HG03342 (cell line): ENCODE results near the gene KDM5C.

Source experiments
- ATAC-seq: cut with Tn5 transposase; IDR thresholded peaks from one replicate; pipeline ENCODE4 v1.9.1; 2021; ENCODE audit warnings: mild to moderate bottlenecking, moderate library complexity; ENCODE audit not compliant: unreplicated experiment

Gene KDM5C

DNA sequence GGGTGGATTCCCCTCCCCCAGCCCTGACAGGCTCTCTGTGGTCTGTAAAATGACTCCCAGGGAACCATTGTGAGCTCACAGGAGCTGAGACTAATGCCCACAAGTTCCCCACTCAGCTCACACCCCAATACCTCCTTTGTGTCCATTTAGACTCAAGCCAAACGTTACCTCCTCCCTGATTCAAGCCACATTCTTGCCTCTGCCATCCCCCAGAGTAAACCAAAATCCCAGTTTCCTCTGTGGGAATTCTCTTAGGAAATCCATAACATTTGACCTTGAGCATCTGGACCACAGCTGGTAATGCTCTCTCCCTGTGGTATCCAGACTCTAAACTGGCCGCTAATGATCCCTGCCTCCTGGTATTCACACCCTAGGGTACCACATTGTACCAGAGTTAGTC lies 26.3 kb upstream of the KDM5C start:
- no peak for ATAC-seq

DNA sequence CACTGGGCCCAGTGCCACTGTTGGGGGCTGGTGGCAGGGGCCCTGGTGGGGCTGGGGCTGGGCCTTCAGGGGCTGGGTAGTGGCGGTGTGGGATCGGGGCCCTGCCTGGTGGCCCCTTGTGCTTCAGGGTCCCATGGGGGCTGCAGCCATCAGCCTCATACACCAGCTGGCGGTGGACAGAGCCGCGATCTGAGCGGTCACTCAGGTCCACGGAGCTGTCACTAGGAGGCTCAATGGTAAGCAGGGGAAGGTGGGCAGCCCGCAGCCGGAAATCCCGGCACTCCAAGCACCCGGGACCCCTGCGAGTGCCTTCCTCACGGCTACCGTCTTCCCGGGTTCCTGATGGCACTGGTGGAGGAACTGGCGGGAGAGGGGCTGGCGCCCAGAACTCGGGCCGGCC lies 25.5 kb upstream of the KDM5C start:
- no peak for ATAC-seq

DNA sequence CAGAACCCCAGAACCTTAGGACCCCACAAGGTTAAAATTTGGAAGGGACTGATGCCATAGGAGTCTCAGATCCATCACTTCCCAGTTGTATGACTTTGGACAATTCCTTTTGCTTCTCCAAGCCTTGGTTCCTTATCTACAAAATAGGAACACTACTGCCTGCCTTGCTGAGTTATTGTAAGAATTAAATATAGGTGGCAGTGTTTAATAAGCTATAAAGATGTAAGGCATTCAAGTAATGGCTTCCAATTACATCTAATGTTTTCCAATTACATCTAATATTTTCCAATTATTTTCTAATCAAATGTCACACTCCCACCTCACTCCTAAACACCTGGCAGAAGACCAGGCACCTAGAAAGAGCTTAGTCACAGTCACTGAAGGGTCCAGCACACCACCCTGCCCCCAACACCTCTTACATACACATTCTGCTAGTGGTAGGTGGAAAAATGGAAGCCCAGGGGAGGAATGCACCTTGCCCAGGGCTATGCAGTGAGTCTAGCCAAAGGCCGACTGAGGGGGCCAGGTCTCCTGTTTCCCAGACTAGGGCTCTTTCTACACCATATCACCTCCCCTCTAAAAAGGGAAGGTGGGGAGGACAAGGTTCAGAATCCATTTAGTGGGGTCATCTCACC lies 24.5 kb upstream of the KDM5C start:
- no peak for ATAC-seq

DNA sequence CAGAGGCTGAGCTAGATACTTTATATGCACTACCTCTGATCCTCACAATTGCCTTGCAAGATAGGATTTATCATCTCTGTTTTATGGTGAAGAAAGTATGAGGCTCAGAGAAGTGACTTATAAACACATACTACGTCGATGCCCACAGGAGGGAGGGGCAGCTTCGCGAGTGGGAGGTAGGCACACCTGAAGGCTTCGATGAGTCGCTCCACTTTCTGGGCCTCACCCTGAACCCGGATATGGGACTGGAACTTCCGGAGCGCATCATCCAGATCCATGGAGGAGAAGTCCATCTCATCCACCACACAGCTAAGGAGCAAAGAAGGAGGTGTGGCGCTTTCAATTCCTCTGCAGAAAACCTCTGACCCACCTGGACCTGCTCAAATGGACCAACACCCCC lies 22.9 kb upstream of the KDM5C start:
- no peak for ATAC-seq

- no peak for ATAC-seq
Measured at GRCh38 chrX:53246231-53246630, 21.2 kb upstream of the KDM5C start.

- ATAC-seq: no peak
Measured at GRCh38 chrX:53244610-53245009, 19.6 kb upstream of the KDM5C start.

DNA sequence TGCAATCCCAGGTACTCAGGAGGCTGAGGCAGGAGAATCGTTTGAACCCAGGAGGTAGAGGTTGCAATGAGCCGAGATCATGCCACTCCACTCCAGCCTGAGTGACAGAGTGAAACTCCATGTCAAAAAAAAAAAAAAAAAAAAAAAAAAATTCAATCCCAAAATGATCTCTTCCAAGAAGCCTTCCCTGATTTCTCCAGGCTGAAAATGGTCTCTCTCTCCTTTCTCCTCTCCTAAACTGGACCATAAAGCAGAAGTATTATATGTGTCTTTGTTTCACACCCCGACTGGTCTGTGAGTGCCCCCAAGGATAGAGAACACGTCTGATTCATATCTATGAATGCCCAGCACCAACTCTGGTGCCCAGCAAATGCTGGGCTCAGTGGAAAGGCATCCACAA lies 17.3 kb upstream of the KDM5C start:
- ATAC-seq: no peak

DNA sequence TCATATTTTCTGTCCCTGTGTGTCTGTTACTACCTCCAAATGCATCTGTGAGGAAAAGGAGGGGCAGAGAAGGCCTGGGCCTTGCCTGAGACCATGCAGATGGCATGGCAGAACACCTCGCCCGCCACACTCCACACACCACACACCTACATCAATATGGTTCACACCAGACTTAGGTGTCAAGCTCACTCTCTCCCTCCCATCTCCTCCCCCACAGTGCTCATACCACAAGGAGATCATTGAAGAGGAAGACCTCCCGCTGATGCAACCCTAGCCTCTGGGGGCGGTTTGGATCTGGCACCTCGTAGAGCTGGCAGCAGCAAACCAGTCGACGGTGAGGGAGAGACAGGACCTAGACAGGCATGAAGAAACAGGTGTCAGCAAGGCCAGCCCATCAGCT lies 16.6 kb upstream of the KDM5C start:
- no peak for ATAC-seq

- ATAC-seq: peak; percentile 73
Measured at GRCh38 chrX:53239474-53239873, 14.5 kb upstream of the KDM5C start.

DNA sequence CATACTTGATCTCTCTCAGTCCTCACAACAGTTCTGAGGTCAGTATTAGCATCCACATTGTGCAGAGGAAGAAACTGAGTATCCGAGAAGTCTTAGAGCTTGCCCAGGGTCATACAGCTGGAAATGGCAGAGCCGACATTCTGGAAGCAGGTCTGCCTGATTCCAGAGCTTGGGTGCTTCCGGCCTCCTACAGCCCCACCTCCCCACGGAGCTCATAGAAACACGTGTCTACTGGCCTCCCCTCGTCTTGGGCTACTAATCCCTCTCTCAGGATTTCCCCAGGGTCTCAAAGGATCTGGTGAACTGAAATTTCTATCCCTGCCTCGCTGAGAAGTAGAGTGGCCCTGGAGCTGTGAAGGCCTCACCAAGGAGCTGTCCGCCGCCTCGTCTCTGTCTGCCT lies 12.0 kb upstream of the KDM5C start:
- ATAC-seq: no peak

GRCh38 chrX:53236025-53236679 lies 11.1 kb upstream of the KDM5C start:
- no peak for ATAC-seq

GRCh38 chrX:53235566-53235965 lies 10.6 kb upstream of the KDM5C start:
- no peak for ATAC-seq

DNA sequence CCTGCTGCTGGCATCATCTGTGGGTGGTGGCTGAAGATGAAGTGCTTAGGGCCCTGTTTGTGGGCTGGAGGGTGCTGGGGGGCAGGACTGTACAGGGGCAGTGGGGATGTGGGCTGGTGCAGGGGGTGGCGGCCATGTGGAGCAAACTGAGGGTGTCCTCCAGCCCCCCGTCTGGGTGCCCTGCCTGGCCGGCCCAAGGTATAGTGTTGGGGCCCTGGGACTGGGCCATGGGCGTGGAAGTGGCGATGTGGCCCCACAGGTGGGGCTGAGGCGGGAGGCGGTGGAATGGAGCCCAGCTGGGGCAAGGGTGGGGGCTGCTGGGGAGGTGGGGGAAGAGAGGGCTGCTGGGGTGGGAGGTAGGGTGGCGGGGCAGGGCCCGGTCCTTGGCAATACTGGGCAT lies 9.5 kb upstream of the KDM5C start:
- no peak for ATAC-seq

DNA sequence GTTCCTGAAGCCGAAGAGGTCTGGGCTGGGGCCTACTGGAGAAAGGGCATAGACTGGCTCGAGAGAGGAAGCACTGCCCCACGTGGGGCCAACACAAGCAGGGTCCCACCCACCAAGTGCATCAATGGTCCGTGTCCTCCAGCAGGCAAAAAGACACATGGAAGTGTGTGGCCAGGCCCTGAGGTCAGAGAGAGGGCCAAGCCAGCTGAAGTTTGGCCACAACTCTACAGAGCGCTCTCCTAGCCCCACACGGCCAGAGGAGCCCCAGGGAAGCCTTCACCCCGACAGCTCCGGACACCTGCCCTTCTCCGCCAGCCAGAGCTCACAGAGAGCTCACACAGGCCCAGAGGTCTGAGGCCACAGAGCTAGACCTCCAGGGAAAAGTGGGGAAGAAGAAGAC lies 8.5 kb upstream of the KDM5C start:
- ATAC-seq: no peak

DNA sequence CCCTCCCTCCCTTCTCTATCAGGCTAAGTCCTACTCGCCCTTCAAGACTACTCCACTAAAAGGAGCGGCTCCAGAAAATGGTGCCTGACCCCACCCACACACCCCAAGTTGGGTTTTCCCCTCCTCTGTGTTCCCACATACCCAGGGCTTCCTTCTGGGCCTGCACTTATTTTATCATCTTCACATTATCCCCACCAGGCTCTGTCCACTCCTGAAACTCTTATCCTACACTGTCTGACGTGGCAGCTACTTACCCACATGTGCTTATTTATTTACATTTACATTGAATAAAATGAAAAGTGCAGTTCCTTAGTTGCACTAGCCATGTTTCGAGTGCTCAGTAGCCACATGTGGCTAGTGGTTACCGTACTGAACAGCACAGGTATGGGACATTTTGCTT lies 5.1 kb upstream of the KDM5C start:
- no peak for ATAC-seq

GRCh38 chrX:53227224-53227765 lies 2.3 kb upstream of the KDM5C start:
- ATAC-seq: no peak

DNA sequence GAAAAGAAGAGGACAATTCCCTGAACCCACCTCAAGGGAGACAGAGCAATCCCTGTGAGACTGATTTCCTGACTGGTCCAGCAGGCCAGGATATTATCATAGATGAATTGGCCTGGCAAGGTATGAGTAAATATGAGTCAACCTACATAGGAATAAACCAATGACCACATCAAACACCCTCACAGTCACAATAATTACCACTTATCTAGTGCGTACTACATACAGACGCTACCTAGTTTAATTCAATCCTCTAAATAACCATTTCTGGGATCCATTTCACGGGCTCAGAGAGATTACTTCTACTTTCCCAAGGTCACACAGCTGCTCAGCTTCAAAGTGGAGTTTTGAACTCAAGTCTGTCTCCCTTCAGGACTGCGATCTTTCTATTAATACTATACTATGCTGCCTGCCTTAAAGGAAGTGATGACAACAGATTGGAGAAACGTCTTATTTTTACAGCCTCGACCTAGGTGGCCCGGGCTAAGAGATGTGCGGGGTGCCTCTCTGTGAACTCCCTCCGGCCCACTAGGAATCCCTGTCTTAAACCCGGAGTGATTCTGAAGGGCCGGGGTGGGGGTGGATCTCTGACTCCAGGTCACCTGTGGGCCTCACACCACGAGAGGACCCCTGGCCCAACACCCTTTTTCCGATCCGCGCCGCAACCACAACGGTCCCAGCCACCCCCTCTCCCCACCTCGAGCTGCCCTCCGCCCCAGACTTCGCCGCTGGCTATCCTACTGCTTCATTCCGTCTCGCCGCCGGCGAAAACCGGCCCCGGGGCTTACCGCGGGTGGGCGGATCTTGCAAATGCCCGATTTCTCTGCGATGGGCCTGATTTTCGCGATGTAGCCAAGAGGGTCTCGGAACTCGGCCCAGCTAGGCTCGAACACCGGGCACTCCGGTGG lies 800 bp downstream of the KDM5C start:
- no peak for ATAC-seq

DNA sequence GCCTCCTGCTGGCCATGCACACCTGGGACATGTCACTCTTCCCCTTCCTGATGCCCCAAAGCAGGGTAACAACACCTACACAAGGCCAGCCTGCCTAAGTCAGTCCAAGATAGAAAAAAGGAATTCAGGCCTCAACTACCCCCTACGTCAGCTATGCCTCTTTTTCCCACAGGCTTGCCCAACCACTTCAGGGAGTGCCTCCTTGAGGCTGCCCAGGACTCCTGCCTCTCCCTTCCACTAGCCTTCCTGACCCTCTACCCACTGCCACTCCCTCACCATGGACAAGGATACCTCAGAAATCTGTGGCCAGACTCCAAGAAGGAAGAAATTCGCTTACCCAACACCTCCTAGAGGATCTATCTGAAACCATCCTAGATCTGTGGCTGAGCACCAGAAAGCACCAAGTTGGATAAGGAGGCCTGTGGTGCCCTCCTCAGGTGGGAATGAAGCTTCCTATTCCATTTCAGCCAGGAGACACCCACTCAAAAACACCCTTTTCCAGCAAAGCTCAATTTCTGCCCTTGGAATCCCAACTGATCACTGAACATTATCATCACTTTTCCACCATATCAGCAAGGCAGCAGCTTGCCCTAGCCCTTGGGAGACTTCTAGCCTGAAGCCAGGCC lies 1.8 kb downstream of the KDM5C start:
- no peak for ATAC-seq

DNA sequence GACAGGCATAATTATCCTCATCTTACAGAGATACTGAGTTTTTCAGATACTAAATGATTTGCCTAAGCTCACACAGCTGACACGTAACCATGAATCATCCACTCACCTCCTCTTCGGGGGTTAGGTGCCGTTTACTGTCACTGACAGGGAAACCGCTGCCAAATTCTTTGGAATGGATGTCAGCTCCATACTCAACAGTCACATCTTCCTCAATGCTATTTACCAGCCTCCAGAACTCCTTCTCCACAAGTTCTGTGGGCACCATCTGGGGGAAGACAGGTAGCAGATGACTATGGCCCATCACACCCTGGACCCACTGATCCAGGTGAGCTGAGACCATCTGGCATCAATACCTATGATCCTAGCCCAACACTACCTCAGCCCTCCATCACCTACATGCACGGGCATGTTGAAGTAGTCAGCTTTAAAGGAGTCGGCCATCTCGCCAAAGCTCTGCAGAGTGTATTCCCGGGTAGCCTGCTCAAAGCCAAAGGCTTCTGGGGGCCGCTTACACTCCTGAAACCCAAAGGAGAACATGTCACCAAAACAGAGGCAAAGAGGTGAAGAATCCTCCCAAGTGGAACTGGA lies 13.5 kb downstream of the KDM5C start:
- ATAC-seq: no peak

DNA sequence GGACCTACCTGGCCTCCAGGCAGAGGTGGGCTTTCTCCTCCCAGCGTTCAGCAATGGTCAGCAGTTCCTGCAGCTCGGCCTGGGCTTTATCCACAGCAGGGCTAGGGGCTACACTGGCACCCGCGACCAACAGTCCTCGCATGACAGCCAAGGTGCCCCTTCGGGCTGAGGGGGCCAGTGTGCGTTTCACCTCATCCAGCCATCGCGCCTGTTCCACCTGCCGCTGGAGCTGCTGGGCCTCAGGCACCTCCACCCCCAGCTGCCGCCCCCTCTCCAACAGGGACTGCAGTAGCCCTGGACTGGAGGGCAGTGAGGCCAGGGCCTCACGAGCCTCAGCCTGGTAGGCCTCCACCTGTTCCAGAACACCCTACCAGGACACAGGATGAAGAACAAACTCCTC lies 28.3 kb downstream of the KDM5C start:
- no peak for ATAC-seq

- ATAC-seq: no peak
Measured at GRCh38 chrX:53195401-53195800, 29.6 kb downstream of the KDM5C start.
